Prostate gland (tissue), 2 donors: ENCODE data around the gene JMY. TPM values are rescaled to one million over a fixed set of nuclear protein-coding genes. Genes with fewer than 3 reads are reported as not detected.

Experiments
- DNase-seq: peaks from one replicate; pipeline ENCODE4 v3.0.0-alpha.2; 2019; ENCODE audit warnings: low spot score
- H3K27ac ChIP-seq, 2 donors: fragments of 200-600 bp; sonication (generic); 2 replicates each; pipeline ENCODE4 v1.5.1; 2017 to 2019
- H3K27me3 ChIP-seq: fragments of 200-600 bp; sonication (generic); replicated peaks from 2 replicates; pipeline ENCODE4 v1.5.1; 2019; ENCODE audit not compliant: insufficient read depth
- H3K36me3 ChIP-seq, 2 donors: fragments of 200-600 bp; sonication (generic); 1 replicate in 1 of 2; 2 replicates in 1 of 2; pipeline versions ENCODE4 v1.5.1 to v1.8.1; 2017 to 2019
- H3K4me1 ChIP-seq: fragments of 200-600 bp; sonication (generic); replicated peaks from 2 replicates; pipeline ENCODE4 v1.5.1; 2019
- H3K4me3 ChIP-seq, 2 donors: fragments of 200-600 bp; sonication (generic); 2 replicates each; pipeline ENCODE4 v1.5.1; 2017 to 2019
- H3K9me3 ChIP-seq: fragments of 200-600 bp; sonication (generic); 2 replicates; pipeline ENCODE4 v1.5.1; 2017
- CTCF ChIP-seq, 4 experiments: fragments of 200-600 bp in 2 of 4; fragments of 450-650 bp in 2 of 4; sonication (generic) in 2 of 4; IDR thresholded peaks; 1 replicate in 3 of 4; 2 replicates in 1 of 4; pipeline ENCODE4 v1.5.1; 2016 to 2019; ENCODE audit warnings: antibody characterized with exemption in 4 of 4, mild to moderate bottlenecking in 2 of 4, moderate library complexity in 2 of 4
- POLR2A ChIP-seq: fragments of 450-650 bp; IDR thresholded peaks from one replicate; pipeline ENCODE4 v1.6.1; 2016; ENCODE audit warnings: antibody characterized with exemption, mild to moderate bottlenecking
- POLR2AphosphoS5 ChIP-seq: sonication (generic); formaldehyde crosslinking; IDR thresholded peaks from one replicate; pipeline ENCODE4 v1.6.1; 2017; ENCODE audit warnings: antibody characterized with exemption
- WGBS: methylation state at CpG from one replicate; pipeline ENCODE4 v1.1.5; 2018; 5-methylcytosine and 5-hydroxymethylcytosine counted together
- intact Hi-C: fragments of 100-400 bp; cut with DNase I; formaldehyde crosslinking; loops from one replicate; pipeline ENCODE4 v1.14.2; 2022
- total RNA-seq, 2 donors: library from RNA; depleted of rRNA; stranded (reverse); fragments of >200 nt; gene quantifications; one replicate each; pipeline ENCODE4 v1.1.0, GENCODE V29; 2016

The JMY gene
- total RNA-seq, 2 donors from 2014 or later = 19.8 to 25.7 TPM

DNA sequence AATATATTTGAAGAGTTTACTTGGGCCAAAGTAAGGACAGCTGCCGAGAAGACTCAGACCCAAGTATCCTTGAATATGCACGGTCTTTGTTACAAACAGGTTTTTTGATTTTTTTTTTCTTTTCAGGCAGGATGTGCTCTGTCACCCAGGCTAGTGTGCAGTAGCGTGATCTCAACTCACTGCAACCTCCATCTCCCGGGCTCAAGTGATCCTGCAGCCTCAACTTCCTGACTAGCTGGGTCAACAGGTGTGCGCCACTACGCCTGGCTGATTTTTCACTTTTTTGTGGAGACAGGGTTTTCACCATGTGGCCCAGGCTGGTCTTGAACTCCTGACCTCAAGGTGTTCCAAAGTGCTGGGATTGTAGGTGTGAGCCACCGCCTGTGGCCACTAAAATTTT lies 27.4 kb downstream of the JMY start:
- Histone ChIP-seq H3K36me3 (no peaks in the 10 kb centered on the region), H3K4me1 (no peaks in the 10 kb centered on the region), H3K9me3 (no peaks in the 10 kb centered on the region), H3K27me3 (no peaks in the 10 kb centered on the region), H3K27ac (no peak overlapping the region), H3K4me3 (no peak overlapping the region)
- WGBS = 82% methylated on average over 7 of the region's 7 CpGs
- DNase-seq = no peak
- TF ChIP-seq POLR2AphosphoS5 (no peak), POLR2A (no peak), CTCF (IDR thresholded peaks at IDR 0.05) (no peak)
- intact Hi-C loops = no loop called here

DNA sequence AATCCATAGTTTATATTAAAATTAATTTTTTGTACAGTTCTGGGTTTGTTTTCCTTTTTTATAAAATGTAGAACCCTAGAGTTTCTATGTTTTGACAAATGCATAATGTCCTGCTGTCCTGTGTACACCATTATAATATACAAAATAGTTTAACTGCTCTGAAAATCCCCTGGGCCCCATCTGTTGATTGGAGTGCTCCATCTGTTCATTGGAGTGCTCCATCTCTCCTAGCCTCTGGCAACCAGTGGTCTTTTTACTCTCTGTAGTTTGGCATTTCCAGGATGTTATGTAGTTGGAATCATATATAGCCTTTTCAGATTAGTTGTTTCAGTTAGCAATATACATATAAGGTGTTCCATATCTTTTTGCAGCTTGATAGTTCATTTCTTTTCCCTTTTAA lies 31.2 kb downstream of the JMY start:
- intact Hi-C loops = no loop called here
- TF ChIP-seq POLR2A (no peak), CTCF (IDR thresholded peaks at IDR 0.05) (no peak), POLR2AphosphoS5 (no peak)
- Histone ChIP-seq H3K27me3 (no peaks in the 10 kb centered on the region), H3K27ac (no peak overlapping the region), H3K4me3 (no peak overlapping the region), H3K36me3 (no peaks in the 10 kb centered on the region), H3K9me3 (no peaks in the 10 kb centered on the region), H3K4me1 (no peaks in the 10 kb centered on the region)
- no peak for DNase-seq

DNA sequence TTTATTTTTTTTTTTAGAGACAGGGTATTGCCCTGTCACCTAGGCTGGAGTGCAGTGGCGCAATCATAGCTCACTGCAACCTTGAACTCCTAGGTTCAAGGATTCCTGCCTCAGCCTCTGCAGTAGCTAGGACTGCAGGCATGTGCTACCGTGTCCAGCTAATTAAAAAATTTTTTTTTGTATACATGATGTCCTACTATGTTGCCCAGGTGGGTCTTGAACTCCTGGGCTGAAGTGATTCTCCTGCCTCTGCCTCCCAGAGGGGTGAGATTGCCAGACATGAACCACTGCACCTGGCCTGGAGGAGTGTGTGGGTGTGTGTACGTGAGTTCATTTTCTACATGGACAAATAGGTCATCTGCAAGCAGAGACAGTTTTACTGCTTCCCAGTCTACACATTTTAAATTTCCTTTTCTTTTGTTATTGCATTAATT lies 33.8 kb downstream of the JMY start:
- WGBS = 81% methylated on average over 3 of the region's 3 CpGs
- no peaks in the 10 kb centered on the region for H3K36me3 ChIP-seq
- no peak overlapping the region for H3K27ac ChIP-seq
- no peaks in the 10 kb centered on the region for H3K27me3 ChIP-seq
- H3K4me3 ChIP-seq = no peak overlapping the region
- no peaks in the 10 kb centered on the region for H3K9me3 ChIP-seq
- no peaks in the 10 kb centered on the region for H3K4me1 ChIP-seq
- intact Hi-C loops = no loop called here
- TF ChIP-seq POLR2A (no peak), CTCF (IDR thresholded peaks at IDR 0.05) (no peak), POLR2AphosphoS5 (no peak)
- DNase-seq = no peak

- no peaks in the 10 kb centered on the region for H3K27me3 ChIP-seq
- WGBS = 99% methylated on average over 4 of the region's 4 CpGs
- TF ChIP-seq POLR2A (no peak), POLR2AphosphoS5 (no peak)
- H3K36me3 ChIP-seq = no peaks in the 10 kb centered on the region
- no peak overlapping the region for H3K4me3 ChIP-seq
- intact Hi-C loops = no loop called here
- no peaks in the 10 kb centered on the region for H3K9me3 ChIP-seq
- DNase-seq = no peak
- no peaks in the 10 kb centered on the region for H3K4me1 ChIP-seq
- H3K27ac ChIP-seq = no peak overlapping the region
These were observed 37.4 kb downstream of the JMY start for GRCh38 chr5:79273341-79273740.

- Histone ChIP-seq H3K4me3 (no peak overlapping the region), H3K27ac (no peak overlapping the region), H3K27me3 (no peaks in the 10 kb centered on the region), H3K36me3 (no peaks in the 10 kb centered on the region), H3K9me3 (no peaks in the 10 kb centered on the region), H3K4me1 (no peaks in the 10 kb centered on the region)
- WGBS = 54% methylated on average over 3 of the region's 3 CpGs
- intact Hi-C loops = no loop called here
- no peak for DNase-seq
- TF ChIP-seq CTCF (IDR thresholded peaks at IDR 0.05) (no peak), POLR2A (no peak), POLR2AphosphoS5 (no peak)
These were observed 48.9 kb downstream of the JMY start for GRCh38 chr5:79284846-79285245.
